GM21723 (cell line): ENCODE measurements around the gene EXD3.

Experiments
- ATAC-seq: cut with Tn5 transposase; IDR thresholded peaks from one replicate; pipeline ENCODE4 v1.9.1; 2021; ENCODE audit warnings: mild to moderate bottlenecking, moderate library complexity; ENCODE audit not compliant: unreplicated experiment

The EXD3 gene

DNA sequence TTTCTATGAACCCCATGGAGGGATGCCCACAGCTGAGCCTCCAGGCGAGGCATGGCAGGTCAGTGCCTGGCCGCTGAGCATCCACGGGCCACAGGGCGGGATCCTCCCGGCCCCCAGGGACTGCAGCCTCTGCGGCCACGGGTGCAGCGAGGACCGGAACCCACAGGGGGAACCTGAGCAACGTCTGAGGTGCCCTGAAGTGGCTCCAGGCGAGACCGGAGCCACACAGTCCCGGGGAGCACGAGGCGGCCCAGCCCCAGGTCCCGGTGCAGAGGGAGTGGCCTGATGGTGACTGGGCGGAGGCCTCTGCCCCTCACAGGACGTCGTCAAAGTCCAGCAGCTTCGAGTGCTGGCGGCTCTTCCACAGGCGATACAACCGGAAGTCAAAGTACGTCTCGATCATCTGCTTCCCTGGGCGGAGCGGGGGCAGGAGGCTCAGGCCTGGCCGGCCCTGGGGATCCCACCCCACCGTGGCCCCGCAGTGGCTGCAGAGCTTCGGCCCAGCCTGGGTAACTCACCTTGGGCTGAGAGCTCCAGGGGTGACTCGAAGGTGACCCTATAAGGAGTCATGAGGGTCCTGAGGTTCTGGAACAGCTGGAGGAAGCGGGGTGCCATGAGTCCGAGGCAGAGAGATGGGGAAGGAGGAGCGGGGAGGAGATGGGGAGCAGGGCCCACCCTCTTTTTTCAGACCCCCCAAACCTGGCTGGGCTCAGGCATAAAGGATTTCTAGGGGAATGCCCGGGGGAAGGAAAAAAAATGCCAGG lies 26.3 kb upstream of the EXD3 start:
- ATAC-seq: no peak

GRCh38 chr9:137448602-137448962 lies 25.6 kb upstream of the EXD3 start:
- no peak for ATAC-seq

DNA sequence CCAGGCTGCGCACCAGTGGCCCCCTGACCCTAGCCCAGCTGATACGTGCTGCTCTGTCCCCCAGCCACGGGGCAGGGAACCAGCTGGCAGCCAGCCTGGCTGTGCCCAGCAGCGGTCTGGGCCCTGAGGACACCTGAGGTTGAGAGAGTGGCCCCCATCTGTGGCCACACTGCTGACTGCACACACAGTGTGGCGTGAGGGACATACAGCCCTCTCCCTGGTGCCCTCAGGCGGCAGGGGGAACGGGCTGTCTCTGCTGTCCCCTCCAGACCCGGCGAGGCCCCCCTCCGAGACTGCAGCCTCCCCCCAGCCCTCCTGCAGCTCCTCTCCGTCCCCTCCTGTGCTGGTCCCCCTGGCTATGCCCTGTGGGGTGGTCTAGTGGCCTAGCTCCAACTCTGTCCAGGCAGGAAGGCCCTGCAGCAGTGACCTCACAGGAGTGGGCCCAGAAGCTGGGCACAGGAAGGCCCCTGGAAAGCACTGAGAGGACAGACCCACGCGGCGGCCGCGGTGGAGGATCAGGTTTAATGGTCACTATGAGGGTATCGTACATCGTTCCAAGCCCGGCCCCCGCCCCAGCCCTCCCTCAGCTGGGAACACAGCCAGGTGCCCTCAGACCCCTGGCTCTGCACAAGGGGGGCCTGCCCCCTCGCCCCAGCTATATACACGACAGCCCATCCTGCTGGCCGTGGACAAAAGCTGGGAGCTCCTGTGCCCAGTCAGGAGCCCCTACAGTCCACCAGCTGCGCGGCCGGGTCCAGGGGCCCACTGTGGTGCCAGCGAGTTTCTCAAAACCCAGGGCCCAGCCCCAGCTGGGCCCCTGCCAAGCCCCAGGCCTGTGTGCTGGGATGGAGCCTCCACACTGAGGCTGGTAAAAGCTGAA lies 25.0 kb upstream of the EXD3 start:
- ATAC-seq: no peak

GRCh38 chr9:137446851-137447471 lies 24.0 kb upstream of the EXD3 start:
- ATAC-seq: no peak

GRCh38 chr9:137445930-137446431 lies 23.0 kb upstream of the EXD3 start:
- no peak for ATAC-seq

- peak; percentile 78 for ATAC-seq
These were observed 22.4 kb upstream of the EXD3 start for GRCh38 chr9:137445275-137445807.

- no peak for ATAC-seq
These were observed 21.3 kb upstream of the EXD3 start for GRCh38 chr9:137444106-137444790.

GRCh38 chr9:137441935-137442321 lies 19.0 kb upstream of the EXD3 start:
- no peak for ATAC-seq

DNA sequence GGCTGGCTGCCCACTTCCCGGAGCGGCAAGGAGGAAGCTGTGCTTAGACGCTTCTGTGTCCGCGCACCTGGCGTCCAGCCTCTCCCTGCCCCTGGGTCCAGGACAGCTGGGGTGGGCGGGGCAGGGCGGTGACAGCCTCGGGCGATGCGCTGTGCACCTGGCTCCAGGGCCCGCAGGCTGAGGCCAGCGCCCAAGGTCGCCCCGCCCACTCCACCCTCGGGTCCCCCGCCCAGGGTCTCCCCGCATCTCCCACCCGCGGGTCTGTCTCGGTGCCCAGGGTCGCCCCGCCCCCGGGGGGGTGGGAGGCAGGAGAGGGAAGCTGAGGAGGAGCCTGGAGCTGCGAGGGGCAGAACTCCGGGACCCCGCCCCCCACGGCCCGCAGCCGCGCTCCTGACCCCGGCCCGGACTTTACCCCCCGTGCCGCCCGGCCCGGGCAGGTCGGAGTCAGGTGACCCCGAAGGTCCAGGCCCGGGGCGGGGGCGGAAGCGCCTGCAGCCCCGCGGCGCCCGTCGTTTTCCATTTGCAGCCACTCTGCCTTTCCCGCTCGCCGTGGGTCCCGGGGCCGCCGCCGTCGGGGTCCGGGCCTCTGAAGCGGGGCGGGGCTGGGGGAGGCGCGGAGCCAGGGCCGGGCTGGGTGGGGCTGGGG lies 18.4 kb upstream of the EXD3 start, which contains the start of gene ENTPD8:
Gene ENTPD8, minus strand, starts transcription at position 69 of the 646 bp plus-strand sequence. CDS start 3,072 bp downstream, outside the sequence.
- no peak for ATAC-seq

DNA sequence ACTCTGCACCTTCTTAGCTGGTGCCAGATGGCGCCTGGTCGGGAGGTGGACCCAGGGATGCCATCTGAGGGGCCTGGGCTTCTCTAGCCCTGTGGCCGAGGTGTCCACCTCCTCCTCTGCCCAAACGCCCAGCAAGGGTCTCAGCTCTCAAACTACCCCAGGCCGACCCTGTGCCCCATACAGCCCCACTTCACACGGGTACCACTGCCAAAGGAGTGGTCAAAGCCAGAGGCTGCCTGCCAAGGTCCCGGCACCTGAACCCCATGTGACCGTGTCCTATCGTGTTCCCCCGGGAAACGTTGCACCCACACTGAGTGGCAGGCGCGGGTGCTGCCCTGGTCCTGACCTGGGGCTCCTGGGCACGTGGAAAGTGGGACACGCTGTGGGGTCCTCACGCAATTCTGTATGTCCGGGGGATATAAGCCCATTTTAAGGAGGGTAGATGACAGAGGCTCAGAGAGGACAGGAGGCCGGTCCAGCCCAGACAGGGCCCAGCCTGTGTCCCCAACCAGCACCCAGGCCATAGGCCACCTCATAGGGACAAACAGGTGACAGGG lies 16.3 kb upstream of the EXD3 start:
- no peak for ATAC-seq

- no peak for ATAC-seq
These were observed 15.7 kb upstream of the EXD3 start for GRCh38 chr9:137438591-137439157.

GRCh38 chr9:137437691-137438590 lies 15.0 kb upstream of the EXD3 start:
- ATAC-seq: no peak

DNA sequence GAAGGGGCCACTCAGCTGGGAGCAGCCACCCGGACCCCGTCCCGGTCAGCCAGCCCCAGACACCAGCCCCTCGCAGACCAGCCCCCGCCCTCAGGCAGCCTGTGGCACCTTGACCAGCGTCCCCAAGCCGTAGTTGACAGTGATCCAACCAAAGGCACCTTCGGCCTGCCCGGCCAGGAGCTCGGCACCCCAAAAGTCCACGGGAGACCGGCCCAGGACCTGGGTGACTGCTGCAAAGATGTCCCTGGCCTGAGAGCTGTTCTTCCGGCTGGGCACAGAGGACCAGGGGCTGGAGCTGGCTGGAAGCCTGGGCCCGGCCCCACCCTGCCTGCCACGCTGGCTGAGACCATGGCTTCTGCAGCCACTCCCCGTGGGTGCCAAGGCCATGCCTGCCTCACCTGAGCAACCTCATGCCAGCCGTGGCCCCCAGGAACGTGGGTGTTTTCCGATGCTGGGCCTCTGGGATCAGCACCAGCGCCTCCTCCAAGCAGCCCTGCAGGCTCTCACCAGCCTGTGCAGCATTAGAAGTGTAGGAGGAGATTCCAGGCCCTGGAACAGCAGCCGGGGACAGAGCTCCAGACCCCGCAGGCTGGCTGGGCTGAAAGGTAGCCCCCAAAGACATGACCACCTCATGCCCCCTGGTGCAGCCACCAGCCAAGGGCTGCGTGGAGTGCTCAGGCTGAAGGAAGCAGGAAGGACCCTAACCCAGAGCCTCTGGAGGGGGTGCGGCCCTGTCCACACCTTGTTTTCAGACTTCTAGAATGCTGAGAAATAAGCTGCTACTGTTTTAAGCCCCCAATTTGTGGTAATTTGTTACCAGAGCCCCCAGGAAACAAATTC lies 14.0 kb upstream of the EXD3 start:
- no peak for ATAC-seq

- ATAC-seq: no peak
These were observed 13.2 kb upstream of the EXD3 start for GRCh38 chr9:137435980-137436760.

DNA sequence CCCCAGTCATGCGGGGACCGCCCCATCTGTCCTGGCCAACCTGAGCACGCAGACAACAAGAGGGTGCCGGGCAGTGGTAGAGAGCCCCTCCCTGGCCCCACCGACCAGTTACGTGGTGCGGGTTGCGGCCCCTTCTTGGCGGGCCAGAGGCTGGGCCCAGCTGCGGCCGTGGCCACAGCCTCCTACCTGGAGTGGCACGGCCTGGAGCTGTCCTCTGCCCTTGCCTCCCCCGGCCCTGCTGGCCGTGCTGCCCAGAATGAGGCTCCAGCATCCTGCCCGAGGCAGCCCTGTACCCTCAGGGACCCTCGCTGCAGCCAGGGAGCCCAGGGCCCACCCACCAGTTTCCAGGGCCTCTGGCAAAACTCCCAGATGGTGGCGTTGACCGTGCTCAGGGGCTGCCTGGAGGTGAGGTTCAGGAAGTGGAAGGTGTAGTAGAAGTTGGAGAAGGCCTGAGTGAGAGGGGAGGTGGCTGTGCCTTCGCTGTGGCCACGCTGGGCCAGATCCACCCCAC lies 12.5 kb upstream of the EXD3 start:
- ATAC-seq: no peak
